GM21786 (cell line): ENCODE data around the gene LARGE2.

Experiments
- ATAC-seq: cut with Tn5 transposase; IDR thresholded peaks from one replicate; pipeline ENCODE4 v1.9.1; 2021; ENCODE audit not compliant: unreplicated experiment

LARGE2 gene

GRCh38 chr11:45959851-45960250, 37.4 kb downstream of the LARGE2 start:
- ATAC-seq = no peak

- no peak for ATAC-seq
Measured at GRCh38 chr11:45960387-45961095, 38.1 kb downstream of the LARGE2 start.

- ATAC-seq = no peak
Measured at GRCh38 chr11:45961751-45962240, 39.3 kb downstream of the LARGE2 start.

- peak; percentile 61 for ATAC-seq
Measured at GRCh38 chr11:45964911-45965389, 42.5 kb downstream of the LARGE2 start.

GRCh38 chr11:45967506-45967905, 45.0 kb downstream of the LARGE2 start:
- no peak for ATAC-seq

GRCh38 chr11:45968901-45969300, 46.4 kb downstream of the LARGE2 start:
- ATAC-seq = no peak

- ATAC-seq = no peak
Measured at GRCh38 chr11:45973601-45974000, 51.1 kb downstream of the LARGE2 start.

- ATAC-seq = no peak
Measured at GRCh38 chr11:45974806-45975205, 52.4 kb downstream of the LARGE2 start.
